GM12878 (cell line): ENCODE measurements around the gene SEMA3D. TPM values are rescaled to one million over a fixed set of nuclear protein-coding genes. Genes with fewer than 3 reads are reported as not detected.

ENCODE experiments used
- ATAC-seq: fragments of 200-7000 bp; cut with Tn5 transposase; 3 replicates; pipeline ENCODE4 v1.9.1; 2020; ENCODE audit warnings: mild to moderate bottlenecking, moderate library complexity
- BruUV-seq: library from RNA; stranded (reverse); fragments of 400-500 nt; replicated peaks from 2 replicates; lab custom pipeline; 2021; lab: Mats Ljungman, UMichigan
- CTCF ChIA-PET: fragments of 300-600 bp; sonication (Branson Sonifier 250); formaldehyde crosslinking; extraction: SDS; loops from one replicate; lab custom pipeline; 2021; ENCODE audit warnings: inconsistent platforms; lab: Yijun Ruan, JAX
- POLR2A ChIA-PET: fragments of 350-600 bp; formaldehyde crosslinking; extraction: SDS; loops from one replicate; lab custom pipeline; 2021; ENCODE audit warnings: inconsistent platforms; lab: Charles Lee
- RAD21 ChIA-PET: fragments of 300-600 bp; sonication (Branson Sonifier 250); formaldehyde crosslinking; loops from one replicate; lab custom pipeline; 2023; ENCODE audit warnings: antibody characterized with exemption; ENCODE audit not compliant: unreplicated experiment; lab: Charles Lee
- SMC1A ChIA-PET: fragments of 300-600 bp; sonication (Branson Sonifier 250); formaldehyde crosslinking; loops from one replicate; lab custom pipeline; 2023; ENCODE audit not compliant: unreplicated experiment, uncharacterized antibody; lab: Charles Lee
- DNase-seq: peaks from one replicate; pipeline ENCODE4 v3.0.0-alpha.2; 2011; ENCODE audit warnings: low read depth, low spot score
- FAIRE-seq: peaks from 3 replicates; lab custom pipeline; 2011; peaks lifted over from hg19 to GRCh38; lab: Jason Lieb, UNC
- H2AFZ ChIP-seq: 2 replicates; pipeline ENCODE4 v1.6.0; 2011; ENCODE audit warnings: low read depth, low read length, control low read depth; ENCODE audit not compliant: control insufficient read depth
- H3K27ac ChIP-seq: 2 replicates; pipeline ENCODE4 v1.5.1; 2011; ENCODE audit warnings: control low read depth; ENCODE audit not compliant: control insufficient read depth, insufficient read depth
- H3K27me3 ChIP-seq, 2 experiments: replicated peaks in 1 of 2; 2 replicates each; pipeline versions ENCODE4 v1.6.0 to v1.6.1; 2011; ENCODE audit warnings: low read length in 1 of 2; ENCODE audit not compliant: control insufficient read depth in 2 of 2, insufficient read depth in 2 of 2
- H3K36me3 ChIP-seq, 2 experiments: 2 replicates each; pipeline ENCODE4 v1.5.1; 2011; ENCODE audit warnings: low read length in 1 of 2; ENCODE audit not compliant: control insufficient read depth in 2 of 2, insufficient read depth in 2 of 2
- H3K4me1 ChIP-seq: 2 replicates; pipeline ENCODE4 v1.6.1; 2011; ENCODE audit warnings: mild to moderate bottlenecking, low read length, moderate library complexity, mixed read lengths; ENCODE audit not compliant: control insufficient read depth, insufficient read depth
- H3K4me2 ChIP-seq: 2 replicates; pipeline ENCODE4 v1.6.0; 2011; ENCODE audit warnings: control low read depth; ENCODE audit not compliant: control insufficient read depth, insufficient read depth
- H3K4me3 ChIP-seq: fragments of 200-600 bp; sonication (generic); 2 replicates; pipeline ENCODE4 v1.5.1; 2016
- H3K79me2 ChIP-seq: 2 replicates; pipeline ENCODE4 v1.6.0; 2011; ENCODE audit warnings: low read length; ENCODE audit not compliant: control insufficient read depth, insufficient read depth
- H3K9ac ChIP-seq: 2 replicates; pipeline ENCODE4 v1.8.0; 2011; ENCODE audit warnings: low read length, control low read depth, mixed read lengths; ENCODE audit not compliant: control insufficient read depth, insufficient read depth
- H3K9me3 ChIP-seq: replicated peaks from 3 replicates; pipeline ENCODE4 v1.5.1; 2011; ENCODE audit warnings: mild to moderate bottlenecking, low read length; ENCODE audit not compliant: control insufficient read depth, insufficient read depth
- H4K20me1 ChIP-seq: 2 replicates; pipeline ENCODE4 v1.6.0; 2011; ENCODE audit not compliant: control insufficient read depth, insufficient read depth
- CBX3 ChIP-seq: fragments of 200-600 bp; sonication (generic); IDR thresholded peaks from 2 replicates; pipeline ENCODE4 v1.6.1; 2016; ENCODE audit warnings: low read depth, borderline replicate concordance
- CEBPB ChIP-seq, 2 experiments: fragments of 150-350 bp in 1 of 2; IDR thresholded peaks; 2 replicates each; pipeline ENCODE4 v1.6.1; 2012 to 2014; ENCODE audit warnings: low read depth in 2 of 2, low read length in 2 of 2, borderline replicate concordance in 1 of 2, inconsistent platforms in 1 of 2
- CEBPZ ChIP-seq: fragments of 150-350 bp; IDR thresholded peaks from 2 replicates; pipeline ENCODE4 v1.6.1; 2016; ENCODE audit warnings: low read depth, low read length
- CHD4 ChIP-seq: fragments of 200-600 bp; sonication (generic); IDR thresholded peaks from 2 replicates; pipeline ENCODE4 v1.6.1; 2016; ENCODE audit warnings: mild to moderate bottlenecking
- CUX1 ChIP-seq: IDR thresholded peaks from 2 replicates; pipeline ENCODE4 v1.6.1; 2012; ENCODE audit warnings: improper control_type of control experiment, low read depth, low read length; ENCODE audit not compliant: insufficient replicate concordance
- HDGF ChIP-seq: fragments of 450-650 bp; IDR thresholded peaks from 2 replicates; pipeline ENCODE4 v1.6.1; 2016; ENCODE audit warnings: antibody characterized with exemption
- NFIC ChIP-seq: IDR thresholded peaks from 2 replicates; pipeline ENCODE4 v1.6.1; 2012; ENCODE audit warnings: low read depth, mild to moderate bottlenecking, inconsistent platforms, low read length, moderate library complexity
- PRDM15 ChIP-seq: fragments of 450-650 bp; formaldehyde crosslinking; IDR thresholded peaks from 2 replicates; pipeline ENCODE4 v1.4.0; 2020; ENCODE audit warnings: mild to moderate bottlenecking, moderate library complexity
- RBBP5 ChIP-seq: fragments of 200-600 bp; sonication (generic); conservative IDR thresholded peaks from 2 replicates; pipeline ENCODE4 v1.6.1; 2016
- SMC3 ChIP-seq: IDR thresholded peaks from 2 replicates; pipeline ENCODE4 v1.6.1; 2011; ENCODE audit warnings: low read length, improper control_type of control experiment, borderline replicate concordance
- SRF ChIP-seq, 2 experiments: IDR thresholded peaks; 2 replicates each; pipeline ENCODE4 v1.6.1; 2011; ENCODE audit warnings: low read depth in 2 of 2, low read length in 2 of 2, mild to moderate bottlenecking in 1 of 2, moderate library complexity in 1 of 2
- ZNF207 ChIP-seq: fragments of 450-650 bp; IDR thresholded peaks from 2 replicates; pipeline ENCODE4 v1.6.1; 2014; ENCODE audit warnings: antibody characterized with exemption, mild to moderate bottlenecking, borderline replicate concordance
- WGBS: methylation state at CpG from one replicate; pipeline ENCODE4 v1.1.6; 2016; ENCODE audit warnings: low lambda C conversion rate; ENCODE audit not compliant: insufficient replicate concordance, insufficient coverage; ENCODE audit errors: missing lambda C conversion rate; 5-methylcytosine and 5-hydroxymethylcytosine counted together
- in situ Hi-C: fragments of 300-500 bp; cut with MboI; formaldehyde crosslinking; loops from 9 replicates; pipeline ENCODE4 v1.14.3; 2018; ENCODE audit warnings: mixed read lengths
- intact Hi-C: fragments of 100-400 bp; cut with micrococcal nuclease; formaldehyde crosslinking; loops from one replicate; pipeline ENCODE4 v1.14.2; 2022; ENCODE audit not compliant: unreplicated experiment
- polyA plus RNA-seq, 11 experiments: library from polyadenylated mRNA; depleted of rRNA in 4 of 11; unstranded in 6 of 11; stranded (reverse) in 5 of 11; fragments of >200 nt; fragmentation: Nextera tagmentation in 4 of 11; fragmentation: Illumina TruSeq in 1 of 11; extraction: Ambion mirVana in 4 of 11; extraction: Trizol in 1 of 11; gene quantifications; 1 replicate in 1 of 11; 2 replicates in 10 of 11; pipeline versions ENCODE4 v1.2.1 to v1.2.3, GENCODE V29; 2011 to 2016; ENCODE audit warnings: inconsistent platforms in 2 of 11, missing spikeins in 2 of 11, low read depth in 1 of 11
- total RNA-seq, 4 experiments: library from RNA; depleted of rRNA in 3 of 4; stranded (reverse); fragments of >200 nt in 3 of 4; fragmentation: Illumina TruSeq in 1 of 4; extraction: Trizol in 1 of 4; gene quantifications; 2 replicates each; pipeline versions ENCODE4 v1.2.1 to v1.2.3, GENCODE V29; 2013 to 2021

The SEMA3D gene
- total and polyA plus RNA-seq, 10 of the 15 experiments (the other 5 are each of a cell fraction or from before 2014, with no cell fraction given): 0.04 TPM; not detected in 9

- Histone ChIP-seq H3K4me3 (no peak overlapping the region), H3K9ac (no peak overlapping the region), H3K9me3 (no peaks in the 10 kb centered on the region), H3K36me3 (no peaks in the 10 kb centered on the region), H4K20me1 (no peaks in the 10 kb centered on the region), H3K27me3 (no peaks in the 10 kb centered on the region), H2AFZ (no peak overlapping the region), H3K4me1 (no peaks in the 10 kb centered on the region), H3K27ac (no peak overlapping the region), H3K79me2 (no peaks in the 10 kb centered on the region), H3K4me2 (no peak overlapping the region)
- no peak for FAIRE-seq
- RAD21 ChIA-PET: no interaction called here
- CTCF ChIA-PET: no interaction called here
- 4% methylated on average over 1 of the region's 1 CpG for WGBS
- SMC1A ChIA-PET: no interaction called here
- no peak for DNase-seq
- intact Hi-C loops (no loop called here), in situ Hi-C loops (no loop called here)
- ATAC-seq: no peak
- POLR2A ChIA-PET: no interaction called here
- BruUV-seq: no TSS peak
- TF ChIP-seq CEBPB (IDR thresholded peaks at IDR 0.05; ENCODE audit: borderline replicate concordance in 1 of 2, low read depth in 2 of 2, low read length in 2 of 2): no peak
- no peak for TF ChIP-seq CUX1
- no peak for TF ChIP-seq SMC3
- no peak for TF ChIP-seq RBBP5
- no peak for TF ChIP-seq HDGF
- no peak for TF ChIP-seq PRDM15
- TF ChIP-seq NFIC: no peak
- TF ChIP-seq ZNF207: no peak
- no peak for TF ChIP-seq SRF (IDR thresholded peaks at IDR 0.05; ENCODE audit: low read depth in 2 of 2, low read length in 2 of 2)
- TF ChIP-seq CEBPZ: no peak
- TF ChIP-seq CBX3: no peak
- TF ChIP-seq CHD4: no peak
Measured at GRCh38 chr7:85074016-85074415, 112.8 kb downstream of the SEMA3D start.
